H1 (cell line): ENCODE measurements around the gene GPR39. TPM values are rescaled to one million over a fixed set of nuclear protein-coding genes. Genes with fewer than 3 reads are reported as not detected.

ENCODE experiments used
- SRF ChIP-seq: IDR thresholded peaks from 2 replicates; pipeline ENCODE4 v1.6.1; 2011; ENCODE audit warnings: mild to moderate bottlenecking, low read depth, low read length, moderate library complexity
- polyA plus RNA-seq, 7 experiments: library from polyadenylated mRNA; depleted of rRNA in 3 of 7; stranded (reverse) in 5 of 7; unstranded in 2 of 7; fragments of >200 nt in 5 of 7; fragments of 200-250 nt in 2 of 7; gene quantifications; 1 replicate in 5 of 7; 2 replicates in 1 of 7; 4 replicates in 1 of 7; pipeline versions ENCODE4 v1.2.1 to v1.2.3, GENCODE V29; 2011 to 2013; ENCODE audit warnings: missing spikeins in 2 of 7, mixed read lengths in 2 of 7
- total RNA-seq: library from RNA; stranded (reverse); fragmentation: NEBNext Ultra II Directional; extraction: Animal tissue kit (Norgen Biotek cat#: 25700); gene quantifications from 2 replicates; pipeline ENCODE4 v1.2.1, GENCODE V29; 2021

The GPR39 gene
- total and polyA plus RNA-seq, 2 of the 8 experiments (the other 6 are each of a cell fraction or from before 2014, with no cell fraction given) = 0.63 to 2.7 TPM

DNA sequence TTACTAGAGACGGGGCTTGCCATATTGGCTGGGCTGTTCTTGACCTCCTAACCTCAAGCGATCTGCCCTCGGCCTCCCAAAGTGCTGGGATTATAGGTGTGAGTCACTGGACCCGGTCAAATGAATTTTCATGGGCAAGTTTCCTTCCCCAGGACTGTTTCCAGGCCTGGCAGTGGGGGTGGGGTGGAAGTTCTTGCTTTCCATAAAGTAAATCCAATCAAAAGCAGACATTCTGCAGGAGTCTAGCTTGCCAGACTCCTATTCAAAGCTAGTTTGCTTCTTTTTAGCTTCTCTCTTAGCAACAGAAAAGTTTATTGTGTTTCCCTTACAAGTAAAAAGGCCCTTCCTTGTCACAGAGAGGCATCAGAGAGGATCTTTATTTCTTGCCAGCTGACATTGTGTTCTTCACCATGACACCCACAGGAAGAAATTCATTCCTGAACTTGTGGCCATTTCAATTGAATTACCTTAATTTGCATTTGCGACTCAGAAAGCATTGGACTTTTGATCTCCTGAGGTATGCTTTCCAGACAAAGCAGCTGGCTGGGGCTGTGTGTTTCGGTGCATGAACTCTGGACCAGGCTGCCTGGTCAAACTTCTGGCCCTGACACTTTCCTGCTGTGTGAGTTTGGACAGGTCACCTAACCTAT lies 215.5 kb downstream of the GPR39 start (continued):
- no peak for TF ChIP-seq SRF
